Left lung (tissue), 10 donors: Measurements from ENCODE around the gene CFAP65. TPM values are rescaled to one million over a fixed set of nuclear protein-coding genes. Genes with fewer than 3 reads are reported as not detected.

Experiments
- ATAC-seq: fragments of 200-7000 bp; cut with Tn5 transposase; one replicate; pipeline ENCODE4 v1.9.1; 2020; ENCODE audit warnings: moderate library complexity
- DNase-seq, 4 donors: peaks; one replicate each; pipeline ENCODE4 v3.0.0-alpha.2; 2013 to 2020
- H3K27ac ChIP-seq, 2 donors: fragments of 200-600 bp; sonication (generic) in 1 of 2; one replicate each; pipeline versions ENCODE4 v1.5.0 to v1.8.0; 2020 to 2021
- H3K27me3 ChIP-seq, 2 donors: fragments of 200-600 bp; sonication (generic) in 1 of 2; one replicate each; pipeline versions ENCODE4 v1.5.0 to v1.8.0; 2020 to 2021
- H3K36me3 ChIP-seq, 2 donors: fragments of 200-600 bp; sonication (generic) in 1 of 2; one replicate each; pipeline versions ENCODE4 v1.5.0 to v1.8.0; 2020 to 2021
- H3K4me1 ChIP-seq, 2 donors: fragments of 200-600 bp; one replicate each; pipeline ENCODE4 v1.8.0; 2021
- H3K4me3 ChIP-seq, 2 donors: fragments of 200-600 bp; sonication (generic) in 1 of 2; one replicate each; pipeline versions ENCODE4 v1.5.0 to v1.8.0; 2020 to 2021; ENCODE audit warnings: mild to moderate bottlenecking in 1 of 2
- H3K9me3 ChIP-seq, 2 donors: fragments of 200-600 bp; sonication (generic) in 1 of 2; one replicate each; pipeline versions ENCODE4 v1.5.0 to v1.8.0; 2020 to 2021
- CTCF ChIP-seq, 2 donors: fragments of 200-600 bp; sonication (generic) in 1 of 2; IDR thresholded peaks; one replicate each; pipeline versions ENCODE4 v1.5.0 to v1.8.0; 2021; ENCODE audit warnings: antibody characterized with exemption in 2 of 2
- intact Hi-C, 2 donors: fragments of 100-400 bp; cut with DNase I; formaldehyde crosslinking; loops; one replicate each; pipeline versions ENCODE4 v1.11.2 to v1.14.2; 2022
- polyA plus RNA-seq, 6 donors: library from polyadenylated mRNA; unstranded; fragments of 120-200 nt; gene quantifications; one replicate each; pipeline ENCODE4 v1.2.1, GENCODE V29; 2013; ENCODE audit not compliant: insufficient read length in 6 of 6
- total RNA-seq, 2 donors: library from RNA; stranded (reverse); fragmentation: NEBNext Ultra II Directional; extraction: Animal tissue kit (Norgen Biotek cat#: 25700); gene quantifications; one replicate each; pipeline ENCODE4 v1.2.1, GENCODE V29; 2021
- donor health status: DM: no; HTN: yes; CAD: no.
- donor health status: DM: no; HTN: no; CAD: no.

CFAP65 gene
- total and polyA plus RNA-seq, 8 donors: 0.83 to 4.3 (median 3.0) TPM; not detected in 1

- intact Hi-C loops: no loop called here
These were observed 42.8 kb downstream of the CFAP65 start for GRCh38 chr2:218998414-218999002.

GRCh38 chr2:218997731-218998130 is 43.6 kb downstream of the CFAP65 start:
- Histone ChIP-seq H3K4me1 (peaks cover 14 to 40% of the 10 kb centered on the region in 2 donors), H3K27me3 (peaks cover 66 to 100% of the 10 kb centered on the region in 2 donors), H3K27ac (no peak overlapping the region), H3K36me3 (no peaks in the 10 kb centered on the region), H3K9me3 (no peaks in the 10 kb centered on the region), H3K4me3 (no peak overlapping the region)
- ATAC-seq (no peak), DNase-seq (no peak)
- intact Hi-C loops: no loop called here
- no peak for TF ChIP-seq CTCF (IDR thresholded peaks at IDR 0.05)

More at GRCh38 chr2:218998414-218999002, 42.8 kb downstream of the CFAP65 start:
- Histone ChIP-seq H3K9me3 (no peaks in the 10 kb centered on the region), H3K36me3 (no peaks in the 10 kb centered on the region), H3K27me3 (peaks cover 66 to 100% of the 10 kb centered on the region in 2 donors), H3K4me3 (no peak overlapping the region), H3K4me1 (peaks cover 18 to 37% of the 10 kb centered on the region in 2 donors), H3K27ac (no peak overlapping the region)
- DNase-seq (no peak), ATAC-seq (no peak)
- no peak for TF ChIP-seq CTCF (IDR thresholded peaks at IDR 0.05)

GRCh38 chr2:218996937-218997336 is 44.4 kb downstream of the CFAP65 start:
- H3K27ac ChIP-seq: no peak overlapping the region
- ATAC-seq (no peak), DNase-seq (no peak)
- TF ChIP-seq CTCF (IDR thresholded peaks at IDR 0.05): no peak
- H3K9me3 ChIP-seq: no peaks in the 10 kb centered on the region
- intact Hi-C loops: no loop called here
- peaks cover 66 to 100% of the 10 kb centered on the region in 2 donors for H3K27me3 ChIP-seq
- no peak overlapping the region for H3K4me3 ChIP-seq
- H3K36me3 ChIP-seq: no peaks in the 10 kb centered on the region
- peaks cover 8 to 32% of the 10 kb centered on the region in 2 donors for H3K4me1 ChIP-seq

- peaks cover 8 to 26% of the 10 kb centered on the region in 2 donors for H3K4me1 ChIP-seq
- no peaks in the 10 kb centered on the region for H3K9me3 ChIP-seq
- peak overlapping the region; percentile 15 to 20 for H3K4me3 ChIP-seq
- H3K27ac ChIP-seq: no peak overlapping the region
- ATAC-seq (peak; percentile 96), DNase-seq (peak; percentile 54 to 95 (median 87))
- no peaks in the 10 kb centered on the region for H3K36me3 ChIP-seq
- TF ChIP-seq CTCF (IDR thresholded peaks at IDR 0.05): peak; percentile 82 to 88
- peaks cover 66 to 100% of the 10 kb centered on the region in 2 donors for H3K27me3 ChIP-seq
- intact Hi-C loops: no loop called here
These were observed 45.2 kb downstream of the CFAP65 start for GRCh38 chr2:218995972-218996711.

GRCh38 chr2:218995561-218995960 is 45.8 kb downstream of the CFAP65 start:
- peaks cover 8 to 26% of the 10 kb centered on the region in 2 donors for H3K4me1 ChIP-seq
- intact Hi-C loops: no loop called here
- no peak overlapping the region for H3K4me3 ChIP-seq
- DNase-seq (no peak), ATAC-seq (no peak)
- no peaks in the 10 kb centered on the region for H3K36me3 ChIP-seq
- no peak for TF ChIP-seq CTCF (IDR thresholded peaks at IDR 0.05)
- H3K27me3 ChIP-seq: peaks cover 66 to 100% of the 10 kb centered on the region in 2 donors
- H3K9me3 ChIP-seq: no peaks in the 10 kb centered on the region
- H3K27ac ChIP-seq: no peak overlapping the region
